RWPE1 (cell line): ENCODE measurements around the gene ROS1.
A peak's percentile ranks its signal among the peaks of the same experiment; 100 is the strongest.
"Not testable (repeated sequence)": the region's sequence is repeated elsewhere in the genome, so short reads cannot be mapped to it uniquely, and the experiment has no call there.

ENCODE experiments used
- CTCF ChIA-PET: fragments of 350-600 bp; sonication (Branson Sonifier 250); formaldehyde crosslinking; extraction: SDS; loops from one replicate; lab custom pipeline; 2021; lab: Yijun Ruan, JAX
- POLR2A ChIA-PET: fragments of 400-600 bp; formaldehyde crosslinking; extraction: SDS; loops from one replicate; lab custom pipeline; 2020; ENCODE audit warnings: antibody characterized with exemption; ENCODE audit not compliant: low non-redundant PET; lab: Yijun Ruan, JAX
- DNase-seq: peaks from one replicate; pipeline ENCODE4 v3.0.0; 2012; ENCODE audit warnings: low spot score
- H3K27ac ChIP-seq: fragments of 450-650 bp; 2 replicates; pipeline ENCODE4 v1.5.1; 2017
- CTCF ChIP-seq: fragments of 450-650 bp; conservative IDR thresholded peaks from 2 replicates; pipeline ENCODE4 v1.5.1; 2017; ENCODE audit warnings: low read depth, mild to moderate bottlenecking

ROS1 gene

GRCh38 chr6:117375446-117375845 is 50.3 kb downstream of the ROS1 start:
- ChIA-PET CTCF (interaction anchor here (0.9 kb wide), 1 partner anchor 31 kb away, joined by 4 read pairs; no protein-coding TSS in a partner anchor), POLR2A (no interaction called here)
- no peak for DNase-seq
- H3K27ac ChIP-seq: no peak overlapping the region
- no peak for TF ChIP-seq CTCF

- ChIA-PET POLR2A (interaction anchor here (0.7 kb wide), 1 partner anchor 824 kb away, joined by 3 read pairs; no protein-coding TSS in a partner anchor), CTCF (no interaction called here)
- DNase-seq: no peak
- TF ChIP-seq CTCF: no peak
- no peak overlapping the region for H3K27ac ChIP-seq
Measured at GRCh38 chr6:117373211-117373813, 52.4 kb downstream of the ROS1 start.

GRCh38 chr6:117372289-117372688 is 53.5 kb downstream of the ROS1 start:
- POLR2A ChIA-PET: interaction anchor here (0.7 kb wide), 1 partner anchor 823 kb away, joined by 3 read pairs; no protein-coding TSS in a partner anchor
- CTCF ChIA-PET: not testable (repeated sequence)

GRCh38 chr6:117371492-117371891 is 54.2 kb downstream of the ROS1 start:
- H3K27ac ChIP-seq: no peak overlapping the region
- ChIA-PET CTCF (no interaction called here), POLR2A (no interaction called here)
- TF ChIP-seq CTCF: no peak
- no peak for DNase-seq

More at GRCh38 chr6:117372289-117372688, 53.5 kb downstream of the ROS1 start:
- DNase-seq, H3K27ac ChIP-seq: not testable (repeated sequence)

GRCh38 chr6:117359581-117359980 is 66.2 kb downstream of the ROS1 start:
- ChIA-PET CTCF (no interaction called here), POLR2A (no interaction called here)
- DNase-seq: no peak
- H3K27ac ChIP-seq: no peak overlapping the region
- TF ChIP-seq CTCF: no peak

- POLR2A ChIA-PET: no interaction called here
- no peak for DNase-seq
- CTCF ChIA-PET: interaction anchor here (0.6 to 0.8 kb wide), 2 partner anchors 146 to 250 kb away, joined by 3 to 5 read pairs; no protein-coding TSS in a partner anchor
- H3K27ac ChIP-seq: no peak overlapping the region
- no peak for TF ChIP-seq CTCF
Measured at GRCh38 chr6:117354671-117355070, 71.1 kb downstream of the ROS1 start.

GRCh38 chr6:117352466-117353081 is 73.2 kb downstream of the ROS1 start:
- CTCF ChIA-PET: interaction anchor here (0.6 to 0.7 kb wide), 3 partner anchors 8 to 426 kb away, joined by 3 read pairs; no protein-coding TSS in a partner anchor
- POLR2A ChIA-PET: no interaction called here
- DNase-seq: peak; percentile 36
- no peak overlapping the region for H3K27ac ChIP-seq
- TF ChIP-seq CTCF: peak; percentile 69
